Gastroesophageal sphincter (tissue), 3 donors: ENCODE measurements around the gene DUS1L.

ENCODE experiments used
- CTCF ChIP-seq, 4 experiments: fragments of 200-600 bp in 2 of 4; fragments of 450-650 bp in 2 of 4; sonication (generic) in 1 of 4; IDR thresholded peaks; one replicate each; pipeline ENCODE4 v1.5.1; 2017 to 2019; ENCODE audit warnings: antibody characterized with exemption in 4 of 4, mild to moderate bottlenecking in 2 of 4, moderate library complexity in 2 of 4
- EP300 ChIP-seq: sonication (generic); formaldehyde crosslinking; IDR thresholded peaks from one replicate; pipeline ENCODE4 v1.6.1; 2017; ENCODE audit warnings: antibody characterized with exemption, mild to moderate bottlenecking
- POLR2A ChIP-seq, 2 donors: fragments of 450-650 bp; IDR thresholded peaks; one replicate each; pipeline ENCODE4 v1.6.1; 2017; ENCODE audit warnings: antibody characterized with exemption in 2 of 2, mild to moderate bottlenecking in 2 of 2, moderate library complexity in 1 of 2
- POLR2AphosphoS5 ChIP-seq: sonication (generic); formaldehyde crosslinking; IDR thresholded peaks from one replicate; pipeline ENCODE4 v1.6.1; 2017; ENCODE audit warnings: antibody characterized with exemption

GRCh38 chr17:82080789-82081464, 15.3 kb upstream of the DUS1L start:
- TF ChIP-seq CTCF (IDR thresholded peaks at IDR 0.05) = no peak
- no peak for TF ChIP-seq POLR2AphosphoS5
- no peak for TF ChIP-seq POLR2A (IDR thresholded peaks at IDR 0.05)
- no peak for TF ChIP-seq EP300
